GM21360 (cell line): Measurements from ENCODE around the gene CTPS2.
"Not testable (repeated sequence)": the region's sequence is repeated elsewhere in the genome, so short reads cannot be mapped to it uniquely, and the experiment has no call there.

Experiments
- ATAC-seq: cut with Tn5 transposase; IDR thresholded peaks from one replicate; pipeline ENCODE4 v1.9.1; 2021; ENCODE audit warnings: mild to moderate bottlenecking, moderate library complexity; ENCODE audit not compliant: unreplicated experiment

The CTPS2 gene

DNA sequence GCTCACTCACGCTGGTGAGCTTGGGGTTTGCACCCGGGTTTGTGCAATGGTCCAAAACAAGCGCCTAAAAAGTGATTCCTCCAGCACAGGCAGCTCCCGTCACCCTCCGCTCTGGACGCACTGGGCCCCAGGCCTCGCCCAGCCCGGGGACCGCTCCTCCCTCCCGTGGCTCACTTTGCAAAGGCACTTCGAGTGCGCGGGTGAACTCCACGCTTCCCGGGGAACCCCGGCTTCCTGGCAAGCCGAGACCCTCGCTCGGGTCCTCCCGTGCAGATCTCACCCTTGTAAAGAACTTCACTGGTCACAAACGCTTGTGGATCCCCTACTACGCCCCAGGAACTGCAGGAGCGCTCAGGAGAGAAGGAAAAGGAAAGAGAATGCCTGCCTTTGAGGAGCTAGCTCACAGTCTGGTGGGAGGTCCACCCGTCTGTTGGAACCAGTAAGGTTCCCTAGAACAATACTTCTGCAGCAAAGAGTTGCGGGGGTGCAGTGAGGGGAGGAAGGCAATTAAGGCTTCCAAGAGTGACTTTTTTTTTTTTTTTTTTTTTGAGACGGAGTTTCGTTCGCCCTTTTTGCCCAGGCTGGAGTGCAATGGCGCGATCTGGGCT is at the start of gene CTPS2:
Gene CTPS2, minus strand, starts transcription at position 122 of the 608 bp plus-strand sequence. CDS start 9,767 bp downstream, outside the sequence.
- ATAC-seq = peak; percentile 74

DNA sequence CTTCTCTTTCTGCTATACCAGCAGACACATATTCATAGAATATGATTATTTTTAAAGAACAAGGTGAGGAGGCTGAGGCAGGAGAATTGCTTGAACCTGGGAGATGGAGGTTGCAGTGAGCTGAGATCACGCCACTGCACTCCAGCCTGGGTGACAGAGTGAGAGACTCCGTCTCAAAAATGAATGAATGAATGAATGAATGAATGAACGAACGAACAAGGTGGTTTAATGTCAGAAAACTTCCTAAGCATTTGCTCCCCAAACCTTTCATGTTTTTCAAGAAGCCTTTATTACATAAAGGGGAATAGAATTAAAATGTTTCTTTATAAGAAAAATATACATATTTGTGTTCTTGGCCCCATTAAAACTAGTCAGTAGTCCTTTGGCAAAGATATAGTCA is 49.0 kb upstream of the CTPS2 start:
- not testable (repeated sequence) for ATAC-seq

GRCh38 chrX:16756724-16757123 is 44.3 kb upstream of the CTPS2 start:
- ATAC-seq = no peak

DNA sequence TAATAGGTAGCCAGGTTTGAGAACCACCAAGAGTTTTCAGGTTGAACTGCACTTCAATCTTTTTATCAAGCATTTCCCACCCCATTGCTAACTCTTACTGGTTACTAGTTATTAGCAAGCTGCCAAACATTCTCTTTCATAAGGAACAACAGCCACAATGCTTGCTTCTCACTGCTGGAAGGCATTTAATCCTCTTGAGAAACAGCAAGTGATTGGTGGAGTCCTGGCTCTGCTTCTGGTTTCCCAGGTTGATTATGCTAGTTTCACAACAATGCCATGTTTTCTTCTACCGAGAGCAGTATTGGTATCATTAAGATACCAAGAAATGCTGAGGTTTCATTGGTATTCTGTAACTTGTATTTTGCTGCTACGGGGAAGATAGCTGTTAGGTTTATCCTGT is 41.5 kb upstream of the CTPS2 start:
- ATAC-seq = no peak

GRCh38 chrX:16750136-16750535 is 37.7 kb upstream of the CTPS2 start:
- no peak for ATAC-seq

DNA sequence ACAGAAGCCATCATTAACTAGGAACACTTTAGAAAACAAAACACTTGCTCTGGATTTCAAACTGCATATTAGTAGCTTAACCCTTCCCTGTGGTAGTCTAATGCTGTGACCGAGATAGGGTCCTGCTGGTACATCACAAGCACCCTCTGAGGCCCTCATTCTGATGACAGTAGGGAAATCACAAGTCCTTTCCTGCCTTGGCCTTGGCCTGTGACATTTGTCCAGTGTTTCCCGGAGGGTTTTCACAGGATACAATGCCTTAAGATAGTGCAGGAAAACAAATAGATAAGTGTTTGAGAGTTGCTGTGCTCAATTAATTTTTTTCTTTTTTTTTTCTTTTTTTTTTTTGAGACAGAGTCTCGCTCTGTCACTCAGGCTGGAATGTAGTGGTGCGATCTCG is 36.0 kb upstream of the CTPS2 start:
- ATAC-seq = no peak

DNA sequence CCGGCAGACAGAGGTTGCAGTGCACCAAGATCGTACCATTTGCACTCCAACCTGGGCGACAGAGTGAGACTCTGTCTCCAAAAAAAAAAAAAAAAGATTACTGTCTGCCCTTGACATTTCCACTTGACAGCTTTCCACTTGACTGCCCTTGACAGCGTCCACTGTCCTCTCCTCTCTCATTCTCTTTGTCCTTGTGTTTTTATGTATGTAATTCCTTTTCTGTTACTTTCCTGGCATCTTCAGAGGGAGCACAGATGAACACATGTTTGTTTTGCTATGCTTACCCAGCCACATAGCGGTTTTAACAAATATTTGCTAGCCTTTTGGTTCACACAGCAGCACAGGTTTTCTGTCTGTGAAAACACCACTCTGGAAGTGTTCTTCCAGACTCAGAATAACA is 33.2 kb upstream of the CTPS2 start:
- ATAC-seq = no peak

DNA sequence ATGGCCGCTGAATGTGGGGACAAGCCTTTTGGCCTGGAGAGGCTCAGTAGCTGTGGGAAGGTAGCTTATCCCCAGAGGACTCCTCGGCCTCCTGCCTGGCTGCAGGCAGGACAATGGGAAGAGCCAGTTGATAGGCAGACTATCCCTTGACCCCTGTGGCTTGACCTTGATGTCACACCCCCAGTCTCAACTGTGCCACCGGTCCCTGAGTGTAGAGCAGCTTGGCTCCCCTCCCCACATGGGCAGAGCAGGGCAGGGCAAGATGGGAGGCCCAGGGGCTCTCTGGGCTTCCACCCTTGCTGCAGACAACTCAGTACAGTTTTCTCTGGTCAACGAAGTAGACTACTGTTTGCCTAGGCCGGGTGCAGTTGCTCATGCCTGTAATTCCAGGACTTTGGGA is 32.6 kb upstream of the CTPS2 start:
- ATAC-seq = no peak

DNA sequence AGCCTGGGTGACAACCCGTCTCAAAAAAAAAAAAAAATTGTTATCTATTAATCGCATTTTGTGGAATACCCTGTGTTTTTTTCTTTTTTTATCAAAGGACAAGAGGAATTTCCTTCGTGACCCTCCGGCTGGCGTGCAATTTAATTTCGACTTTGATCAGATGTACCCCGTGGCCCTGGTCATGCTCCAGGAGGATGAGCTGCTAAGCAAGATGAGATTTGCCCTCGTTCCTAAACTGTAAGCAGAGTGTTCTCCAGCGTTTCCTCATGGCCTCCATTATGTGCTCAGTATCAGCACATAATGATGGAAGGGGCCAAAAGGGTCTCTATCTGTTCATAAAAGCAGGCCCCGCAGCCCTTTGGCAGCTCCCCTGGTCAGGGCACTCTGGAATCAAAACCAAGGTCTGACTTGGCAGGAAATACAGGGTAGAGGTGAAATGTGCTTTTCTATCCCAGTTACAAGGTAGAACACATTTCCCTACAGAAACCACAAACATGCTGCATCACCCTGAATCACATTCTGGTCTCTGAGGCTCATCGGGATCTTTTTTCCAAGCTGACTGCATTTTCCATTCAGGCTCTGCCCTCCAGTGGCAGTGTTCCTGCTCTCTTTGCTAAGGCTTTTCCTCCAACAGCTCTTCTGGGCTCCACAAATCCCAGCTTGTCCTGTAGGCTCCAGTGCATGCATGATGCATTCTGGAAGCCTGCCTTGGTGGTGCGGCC is 31.3 kb upstream of the CTPS2 start:
- no peak for ATAC-seq

DNA sequence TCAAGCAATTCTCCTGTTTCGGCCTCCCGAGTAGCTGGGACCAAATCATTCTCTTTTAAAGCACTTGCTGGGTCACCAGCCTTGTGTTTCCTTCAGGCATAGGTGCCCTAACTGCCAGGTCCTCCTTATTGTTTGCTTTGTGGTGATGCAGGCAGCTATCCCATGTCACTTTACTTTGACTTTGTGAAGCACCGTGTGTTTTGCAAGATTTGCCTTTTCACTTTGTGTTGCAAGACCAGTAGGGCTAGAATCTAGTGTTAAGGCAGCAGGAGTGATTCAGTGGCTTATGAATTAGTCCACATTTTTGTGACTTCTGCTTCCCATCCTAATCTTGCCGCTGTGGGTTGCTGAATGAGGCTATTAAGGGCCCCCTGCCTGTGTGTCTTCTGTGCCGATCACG is 27.1 kb upstream of the CTPS2 start:
- ATAC-seq = no peak

DNA sequence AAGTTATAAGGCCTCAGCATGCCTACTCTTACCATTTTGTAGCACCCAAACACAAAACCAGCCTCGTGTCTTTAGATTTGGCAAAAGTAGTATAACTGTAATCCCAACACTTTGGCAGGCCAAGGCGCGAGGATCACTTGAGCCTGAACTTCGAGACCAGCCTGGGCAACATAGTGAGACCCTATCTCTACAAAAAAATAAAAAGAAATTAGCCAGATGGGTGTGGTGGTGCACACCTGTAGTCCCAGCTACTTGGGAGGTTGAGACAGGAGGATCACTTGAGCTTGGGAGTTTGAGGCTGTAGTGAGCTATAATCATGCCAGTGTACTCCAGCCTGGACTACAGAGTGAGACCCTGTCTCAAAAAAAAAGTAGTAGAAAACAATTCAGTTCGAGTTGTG is 24.6 kb upstream of the CTPS2 start:
- ATAC-seq = no peak

GRCh38 chrX:16733013-16733412 is 20.5 kb upstream of the CTPS2 start:
- no peak for ATAC-seq

DNA sequence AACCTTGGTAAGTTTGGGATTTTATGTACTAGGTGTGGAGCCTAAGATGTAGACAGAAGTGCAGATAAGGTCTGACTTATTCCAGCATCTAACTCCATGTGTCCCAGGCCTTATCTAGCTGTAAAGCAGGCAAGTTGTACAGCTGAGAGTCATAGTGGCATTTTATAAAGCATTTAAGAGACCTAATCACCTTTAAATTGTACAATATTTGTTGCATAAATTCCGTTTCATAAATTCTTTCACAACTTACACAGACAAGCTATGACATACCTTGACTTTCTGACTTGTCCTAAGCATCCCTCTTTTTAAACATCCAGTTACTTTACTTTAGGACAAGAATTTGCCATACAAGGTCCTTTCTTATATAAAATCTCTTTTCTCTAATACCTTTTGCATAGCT is 18.0 kb upstream of the CTPS2 start:
- ATAC-seq = no peak

GRCh38 chrX:16727637-16728036 is 15.2 kb upstream of the CTPS2 start:
- no peak for ATAC-seq

GRCh38 chrX:16726347-16726988 is 14.0 kb upstream of the CTPS2 start:
- ATAC-seq = not testable (repeated sequence)

- ATAC-seq = no peak
Measured at GRCh38 chrX:16725072-16725471, 12.6 kb upstream of the CTPS2 start.

DNA sequence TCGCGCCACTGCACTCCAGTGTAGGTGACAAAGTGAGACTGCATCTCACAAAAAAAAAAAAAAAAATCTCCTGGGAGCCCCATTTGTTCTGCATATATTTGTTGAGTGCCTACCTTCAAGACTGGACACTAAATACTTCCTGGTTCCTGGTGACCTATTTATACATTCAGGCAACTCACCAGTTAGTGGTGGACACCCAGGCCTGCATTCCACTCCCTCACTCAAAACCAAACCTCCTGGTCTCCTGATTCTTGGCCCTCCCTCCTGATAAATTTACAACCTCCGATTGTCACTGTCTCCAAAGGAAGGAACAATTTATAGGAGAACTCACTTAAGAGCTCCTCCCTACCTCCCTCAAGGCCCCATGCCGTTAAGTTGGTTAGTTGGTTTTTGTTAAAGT is 10.0 kb upstream of the CTPS2 start:
- no peak for ATAC-seq

GRCh38 chrX:16719334-16720084 is 7.0 kb upstream of the CTPS2 start, which contains the start of gene SYAP1:
TSS of gene SYAP1 (plus strand) at chrX:16719612. CDS start at chrX:16719725, 113 bp downstream.
- peak; percentile 99 for ATAC-seq

- peak; percentile 27 for ATAC-seq
Measured at GRCh38 chrX:16718824-16719333, 6.4 kb upstream of the CTPS2 start.

- not testable (repeated sequence) for ATAC-seq
Measured at GRCh38 chrX:16716451-16716850, 4.0 kb upstream of the CTPS2 start.

DNA sequence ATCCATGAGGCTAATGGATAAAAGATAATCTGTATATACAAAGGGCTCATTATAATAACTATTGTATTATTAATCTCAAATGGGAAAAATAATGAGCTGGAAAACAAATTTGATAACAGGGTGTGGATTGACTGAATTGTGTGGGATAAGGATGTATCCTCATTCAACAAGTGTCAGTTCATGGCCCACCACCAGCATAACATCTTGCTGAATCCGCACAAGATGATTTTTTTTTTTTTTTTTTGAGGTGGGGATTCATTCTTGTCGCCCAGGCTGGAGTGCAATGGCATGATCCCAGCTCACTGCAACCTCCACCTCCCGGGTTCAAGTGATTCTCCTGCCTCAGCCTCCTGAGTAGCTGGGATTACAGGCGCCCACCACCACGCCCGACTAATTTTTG is 3.2 kb upstream of the CTPS2 start:
- not testable (repeated sequence) for ATAC-seq
